GM04503 (cell line): Measurements from ENCODE around the gene DDAH2.

Experiments
- DNase-seq: peaks from one replicate; pipeline ENCODE4 v3.0.0-alpha.2; 2012; ENCODE audit warnings: low read depth

DDAH2 gene

DNA sequence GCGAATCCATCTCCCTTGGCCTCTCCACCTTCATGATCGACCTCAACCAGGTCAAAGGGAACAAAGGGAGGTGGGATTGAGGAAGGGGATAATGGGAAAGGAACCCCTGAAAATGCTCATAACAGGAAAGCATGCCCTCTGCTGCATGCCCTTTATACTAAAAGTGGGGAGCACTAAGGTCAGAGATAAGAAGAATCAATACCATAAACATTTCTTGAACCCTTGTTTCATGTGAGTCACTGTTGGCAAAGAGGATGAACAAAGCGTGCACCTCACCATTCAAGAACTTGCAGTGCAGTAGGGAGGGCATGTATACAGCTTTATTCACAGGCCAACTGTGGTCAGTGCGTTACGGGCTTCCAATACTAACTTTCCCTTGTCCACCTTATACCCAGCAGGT is 31.7 kb upstream of the DDAH2 start:
- DNase-seq: no peak

GRCh38 chr6:31758281-31758680 is 29.2 kb upstream of the DDAH2 start:
- DNase-seq: no peak

- DNase-seq: no peak
Observed at GRCh38 chr6:31752739-31753319, 23.7 kb upstream of the DDAH2 start.

- DNase-seq: no peak
Observed at GRCh38 chr6:31750411-31751022, 21.4 kb upstream of the DDAH2 start.

DNA sequence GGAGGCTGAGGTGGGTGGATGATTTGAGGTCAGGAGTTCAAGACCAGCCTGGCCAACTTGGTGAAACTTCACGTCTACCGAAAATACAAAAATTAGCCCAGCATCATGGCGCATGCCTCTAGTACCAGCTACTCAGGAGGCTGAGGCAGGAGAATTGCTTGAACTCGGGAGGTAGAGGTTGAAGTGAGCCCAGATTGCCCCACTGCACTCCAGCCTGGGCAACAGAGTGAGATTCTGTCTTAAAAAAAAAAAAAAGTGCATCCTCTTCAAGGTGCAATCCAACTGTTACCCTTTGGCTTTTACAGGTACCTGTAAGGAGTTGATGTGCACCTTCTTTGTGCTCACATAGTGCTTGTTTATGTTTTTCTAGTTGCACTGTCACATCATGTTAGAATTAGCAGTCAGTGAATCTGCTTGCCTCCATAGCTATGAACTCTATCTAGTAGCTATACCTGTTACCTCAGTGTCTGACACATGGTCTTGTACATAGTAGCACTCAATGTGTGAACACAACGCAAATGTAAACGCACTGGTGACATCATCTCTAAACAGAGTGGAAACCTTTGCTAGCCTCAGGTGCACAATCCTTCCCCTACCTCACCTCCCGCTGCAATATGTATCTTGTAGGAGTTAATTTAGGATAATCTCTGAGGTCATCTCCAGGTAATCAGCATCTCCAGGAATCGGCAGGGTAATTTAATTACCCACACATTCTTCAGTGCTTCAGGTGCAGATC is 20.4 kb upstream of the DDAH2 start:
- DNase-seq: no peak

- DNase-seq: no peak
Observed at GRCh38 chr6:31744422-31744821, 15.3 kb upstream of the DDAH2 start.

DNA sequence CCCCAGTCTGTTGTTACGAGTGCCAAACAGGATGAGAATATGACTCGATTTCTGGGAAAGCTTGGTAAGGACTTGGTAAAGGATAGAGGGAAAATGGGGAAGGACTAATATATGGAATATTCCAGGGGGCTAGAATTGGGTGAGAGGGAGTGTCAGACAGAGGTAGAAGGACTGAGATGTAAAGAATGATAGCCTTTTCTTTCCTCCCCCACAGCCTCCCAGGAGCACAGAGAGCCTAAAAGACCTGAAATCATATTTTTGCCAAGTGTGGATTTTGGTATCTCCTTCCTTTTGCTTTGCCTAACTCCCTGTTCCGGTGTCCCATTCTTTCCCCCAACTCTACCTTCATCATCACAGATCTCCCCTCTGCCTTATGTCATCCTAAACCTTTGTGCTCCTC is 13.8 kb upstream of the DDAH2 start:
- no peak for DNase-seq

- no peak for DNase-seq
Observed at GRCh38 chr6:31741815-31742214, 12.7 kb upstream of the DDAH2 start.

DNA sequence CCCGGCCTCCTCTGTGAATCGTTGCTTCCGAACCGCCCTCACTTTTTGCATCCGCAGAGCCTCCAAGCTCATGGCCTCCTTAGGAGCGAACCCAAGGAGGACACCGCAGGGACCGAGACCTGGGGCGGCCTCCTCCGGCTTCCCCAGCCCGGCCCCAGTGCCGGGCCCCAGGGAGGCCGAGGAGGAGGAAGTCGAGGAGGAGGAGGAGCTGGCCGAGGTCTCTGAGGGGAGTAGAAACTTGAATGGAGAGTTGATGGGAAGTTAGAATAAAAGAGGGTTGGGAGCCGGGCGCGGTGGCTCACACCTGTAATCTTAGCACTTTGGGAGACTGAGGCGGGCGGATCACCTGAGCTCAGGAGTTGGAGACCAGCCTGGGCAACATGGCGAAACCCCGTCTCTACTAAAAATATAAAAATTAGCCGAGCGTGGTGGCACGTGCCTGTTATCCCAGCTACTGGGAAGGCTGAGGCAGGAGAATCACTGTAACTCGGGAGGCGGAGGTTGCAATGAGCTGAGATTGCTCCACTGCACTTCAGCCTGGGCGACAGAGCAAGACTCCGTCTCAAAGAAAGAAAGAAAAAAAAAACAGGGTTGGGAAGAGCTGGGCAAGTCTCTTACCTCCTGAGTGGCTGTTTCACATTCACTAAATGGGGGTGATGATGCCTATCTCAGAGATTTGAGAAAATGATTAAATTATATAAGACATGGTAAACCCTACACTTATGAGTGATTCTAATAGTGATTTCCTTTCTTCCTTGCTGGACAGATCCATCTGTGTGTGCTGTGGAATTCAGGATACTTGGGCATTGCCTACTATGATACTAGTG is 11.5 kb upstream of the DDAH2 start:
- DNase-seq: no peak

DNA sequence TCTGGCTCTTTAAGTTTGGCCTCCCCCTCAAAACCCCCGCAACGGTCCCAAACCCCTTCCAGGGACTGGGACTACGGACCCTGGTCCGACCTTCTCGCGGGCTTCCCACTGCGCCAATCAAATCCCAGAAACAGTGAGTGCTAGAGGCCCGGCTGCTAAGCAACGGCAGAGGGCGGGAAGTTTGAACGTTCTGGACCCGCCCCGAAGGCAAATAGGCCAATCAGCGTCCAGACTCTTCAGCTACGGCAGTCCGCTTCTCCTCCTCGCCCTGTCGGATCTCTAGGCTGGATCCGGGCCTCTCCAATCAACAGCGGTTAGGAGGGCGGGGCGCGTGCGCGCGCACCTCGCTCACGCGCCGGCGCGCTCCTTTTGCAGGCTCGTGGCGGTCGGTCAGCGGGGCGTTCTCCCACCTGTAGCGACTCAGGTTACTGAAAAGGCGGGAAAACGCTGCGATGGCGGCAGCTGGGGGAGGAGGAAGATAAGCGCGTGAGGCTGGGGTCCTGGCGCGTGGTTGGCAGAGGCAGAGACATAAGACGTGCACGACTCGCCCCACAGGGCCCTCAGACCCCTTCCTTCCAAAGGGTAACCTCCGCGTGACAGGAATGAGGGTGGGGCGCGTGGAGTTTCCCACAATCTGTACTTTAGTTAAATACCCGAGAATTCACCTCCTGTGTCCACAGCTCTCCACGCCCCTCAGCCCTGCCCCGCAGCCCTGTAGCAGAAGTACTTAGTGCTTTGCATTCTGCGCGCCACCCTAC is 10.7 kb upstream of the DDAH2 start, which contains the start of gene MSH5:
Gene MSH5, plus strand, starts transcription at position 367 of the 758 bp plus-strand sequence. CDS start 462 bp downstream, outside the sequence.
- peak; percentile 94 for DNase-seq

- no peak for DNase-seq
Observed at GRCh38 chr6:31737991-31738979, 9.2 kb upstream of the DDAH2 start.

DNA sequence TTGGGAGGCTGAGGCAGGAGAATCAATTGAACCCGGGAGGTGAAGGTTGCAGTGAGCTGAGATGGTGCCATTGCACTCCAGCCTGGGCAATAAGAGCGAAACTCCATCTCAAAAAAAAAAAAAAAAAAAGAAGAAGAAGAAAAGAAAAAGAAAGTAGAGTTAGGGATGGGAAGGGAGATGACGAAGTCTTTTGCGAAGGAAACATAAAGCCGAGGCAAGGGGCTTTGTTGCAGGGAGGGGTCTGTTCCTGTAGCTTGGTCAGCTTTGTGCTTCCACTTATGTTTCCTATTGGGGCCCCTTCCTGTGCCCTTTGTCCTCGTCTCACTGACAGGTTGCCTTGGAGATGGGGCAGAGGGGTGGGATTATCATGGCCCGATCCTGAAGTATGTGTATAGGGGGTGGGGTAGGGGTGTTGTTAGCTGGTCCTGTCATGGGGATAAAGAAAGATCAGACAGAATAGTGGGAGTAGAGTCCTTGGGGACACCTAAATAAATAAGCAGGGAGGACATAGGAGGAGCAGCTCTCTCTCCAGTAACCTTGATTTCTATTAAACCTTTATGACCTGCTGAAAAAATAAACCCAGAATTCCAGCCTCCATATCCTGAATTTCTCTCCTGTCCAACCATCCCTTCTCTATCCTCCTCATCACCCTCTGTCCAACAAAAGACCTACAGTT is 8.4 kb upstream of the DDAH2 start:
- no peak for DNase-seq

GRCh38 chr6:31736768-31737314 is 7.7 kb upstream of the DDAH2 start:
- no peak for DNase-seq

DNA sequence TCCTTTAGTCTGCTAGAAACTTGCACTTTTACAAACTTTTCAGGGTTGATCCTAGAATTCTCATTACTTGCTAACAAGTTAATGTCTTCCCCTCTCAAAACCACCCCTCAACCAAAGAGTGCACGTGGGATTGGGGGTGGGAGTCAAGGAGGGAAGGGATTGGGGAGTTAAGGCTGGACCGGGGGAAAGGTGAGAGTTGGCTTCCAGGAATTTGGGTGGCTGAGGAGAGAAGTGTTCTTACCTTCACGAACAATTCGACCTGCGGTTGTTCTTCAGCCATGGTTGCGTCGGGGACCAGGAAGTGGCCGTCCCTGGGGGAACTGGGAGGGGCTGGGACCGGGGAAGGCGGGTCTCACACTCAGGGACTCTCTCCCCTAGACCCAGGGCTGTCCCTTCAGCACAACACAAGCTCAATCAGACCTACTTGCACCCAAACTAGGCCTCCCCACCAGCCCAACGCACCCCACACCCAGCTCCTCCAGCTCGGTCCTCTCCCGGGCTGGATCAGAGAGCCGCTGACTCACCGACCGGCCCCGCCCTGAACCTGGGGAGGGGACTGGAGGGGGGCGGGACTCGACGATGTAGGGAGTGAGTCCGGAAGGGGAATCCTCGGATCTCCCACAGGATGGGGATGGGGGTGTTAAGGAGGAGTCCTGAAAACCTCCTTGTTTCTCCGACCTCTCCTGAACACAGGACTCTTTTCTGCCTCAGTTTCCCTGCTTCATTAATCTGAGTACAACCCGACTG is 7.1 kb upstream of the DDAH2 start, which contains the start of gene CLIC1:
Gene CLIC1, minus strand, starts transcription at position 510 of the 747 bp plus-strand sequence. Its CDS starts 230 bp downstream, at position 280.
- no peak for DNase-seq

DNA sequence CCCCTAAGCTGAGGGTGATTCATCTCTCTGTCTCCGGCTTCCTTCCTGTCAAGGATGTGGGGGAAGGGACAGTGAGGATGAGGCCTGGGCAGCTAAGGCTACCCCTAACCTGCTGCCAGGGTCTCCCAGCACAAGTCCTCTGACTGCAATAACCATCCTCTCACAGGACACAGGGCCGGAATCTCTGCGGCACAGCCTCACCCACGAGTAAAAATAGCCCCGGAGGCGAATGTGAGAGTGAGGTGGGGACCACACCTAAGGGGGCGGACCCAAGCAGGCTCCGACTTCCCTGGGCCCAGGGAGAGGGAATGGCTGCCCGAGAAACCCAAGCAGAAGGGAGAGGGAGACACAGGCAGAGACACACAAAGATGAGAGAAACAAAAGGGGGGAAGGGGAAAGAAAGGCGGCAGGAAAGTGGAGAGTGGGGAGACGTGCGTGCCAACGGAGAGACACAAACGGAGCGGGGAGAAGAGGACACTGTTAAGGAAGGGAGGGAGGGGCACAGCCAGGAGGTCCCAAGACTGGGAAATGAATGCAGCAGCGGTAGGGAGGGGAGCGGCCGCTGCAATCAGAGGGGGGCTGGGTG is 5.8 kb upstream of the DDAH2 start:
- no peak for DNase-seq

- DNase-seq: no peak
Observed at GRCh38 chr6:31734247-31734820, 5.2 kb upstream of the DDAH2 start.

GRCh38 chr6:31733734-31734133 is 4.6 kb upstream of the DDAH2 start:
- DNase-seq: no peak

- DNase-seq: no peak
Observed at GRCh38 chr6:31732029-31732428, 2.9 kb upstream of the DDAH2 start.
